Urinary bladder (tissue), 4 donors: ENCODE measurements around the gene ERCC5. TPM values are rescaled to one million over a fixed set of nuclear protein-coding genes. Genes with fewer than 3 reads are reported as not detected.
A peak's percentile ranks its signal among the peaks of the same experiment; 100 is the strongest.

Experiments used
- DNase-seq: peaks from one replicate; pipeline ENCODE4 v3.0.0-alpha.2; 2015; ENCODE audit errors: extremely low spot score
- H3K27ac ChIP-seq: one replicate; pipeline ENCODE4 v1.5.1; 2013; ENCODE audit warnings: low read depth, mild to moderate bottlenecking, moderate library complexity
- H3K36me3 ChIP-seq: one replicate; pipeline ENCODE4 v1.6.1; 2013; ENCODE audit warnings: mild to moderate bottlenecking, moderate library complexity; ENCODE audit not compliant: insufficient read depth
- H3K4me1 ChIP-seq: one replicate; pipeline ENCODE4 v1.6.1; 2013; ENCODE audit warnings: mild to moderate bottlenecking, moderate library complexity; ENCODE audit not compliant: insufficient read depth
- H3K4me3 ChIP-seq: one replicate; pipeline ENCODE4 v1.5.1; 2013; ENCODE audit warnings: low read depth, low read length
- WGBS: extraction: QIAGEN DNeasy Blood & Tissue Kit; methylation state at CpG from one replicate; pipeline ENCODE4 v1.1.7; 2013; 5-methylcytosine and 5-hydroxymethylcytosine counted together
- polyA plus RNA-seq: library from polyadenylated mRNA; stranded (reverse); fragments of 200-250 nt; gene quantifications from one replicate; pipeline ENCODE4 v1.2.3, GENCODE V29; 2013
- total RNA-seq: library from RNA; depleted of rRNA; stranded (reverse); fragments of >200 nt; gene quantifications from one replicate; pipeline ENCODE4 v1.2.3, GENCODE V29; 2014
- donor health status: healthy with polysubstance abuse.
- donor health status: healthy.

Gene ERCC5
- total and polyA plus RNA-seq, 2 donors: 35.9 to 70.8 TPM

- no peaks in the 10 kb centered on the region for H3K4me1 ChIP-seq
- no peak overlapping the region for H3K4me3 ChIP-seq
- 79% methylated on average over 7 of the region's 7 CpGs for WGBS
- DNase-seq: no peak
- H3K27ac ChIP-seq: no peak overlapping the region
- H3K36me3 ChIP-seq: peaks cover 14% of the 10 kb centered on the region
These were observed 8.8 kb downstream of the ERCC5 start for GRCh38 chr13:102854675-102855074.

- 60% methylated on average over 6 of the region's 6 CpGs for WGBS
These were observed 10.7 kb downstream of the ERCC5 start for GRCh38 chr13:102856557-102856956.

GRCh38 chr13:102862624-102863210 is 16.9 kb downstream of the ERCC5 start:
- 93% methylated on average over 13 of the region's 13 CpGs for WGBS
- no peak for DNase-seq
- peaks cover 18% of the 10 kb centered on the region for H3K36me3 ChIP-seq

More at GRCh38 chr13:102856557-102856956, 10.7 kb downstream of the ERCC5 start:
- Histone ChIP-seq H3K4me1 (no peaks in the 10 kb centered on the region), H3K36me3 (peaks cover 14% of the 10 kb centered on the region), H3K4me3 (no peak overlapping the region), H3K27ac (no peak overlapping the region)
- no peak for DNase-seq

GRCh38 chr13:102863590-102863989 is 17.8 kb downstream of the ERCC5 start:
- H3K27ac ChIP-seq: no peak overlapping the region
- H3K4me1 ChIP-seq: no peaks in the 10 kb centered on the region
- no peak for DNase-seq
- 76% methylated on average over 4 of the region's 4 CpGs for WGBS
- no peak overlapping the region for H3K4me3 ChIP-seq
- H3K36me3 ChIP-seq: peaks cover 17% of the 10 kb centered on the region

More at GRCh38 chr13:102862624-102863210, 16.9 kb downstream of the ERCC5 start:
- no peaks in the 10 kb centered on the region for H3K4me1 ChIP-seq
- H3K4me3 ChIP-seq: no peak overlapping the region
- H3K27ac ChIP-seq: no peak overlapping the region

- Histone ChIP-seq H3K4me1 (no peaks in the 10 kb centered on the region), H3K36me3 (peaks cover 7% of the 10 kb centered on the region), H3K4me3 (no peak overlapping the region), H3K27ac (no peak overlapping the region)
- 92% methylated on average over 5 of the region's 5 CpGs for WGBS
- no peak for DNase-seq
These were observed 22.6 kb downstream of the ERCC5 start for GRCh38 chr13:102868366-102868936.

GRCh38 chr13:102869948-102870676 is 24.3 kb downstream of the ERCC5 start:
- no peak for DNase-seq
- no peak overlapping the region for H3K27ac ChIP-seq
- peaks cover 4% of the 10 kb centered on the region for H3K36me3 ChIP-seq
- no peak overlapping the region for H3K4me3 ChIP-seq
- no peaks in the 10 kb centered on the region for H3K4me1 ChIP-seq
- WGBS: 58% methylated on average over 5 of the region's 5 CpGs

GRCh38 chr13:102870677-102871415 is 25.0 kb downstream of the ERCC5 start:
- WGBS: 58% methylated on average over 22 of the region's 22 CpGs
- H3K27ac ChIP-seq: no peak overlapping the region

GRCh38 chr13:102872131-102872530 is 26.3 kb downstream of the ERCC5 start:
- no peak overlapping the region for H3K4me3 ChIP-seq
- WGBS: 86% methylated on average over 7 of the region's 7 CpGs
- H3K4me1 ChIP-seq: no peaks in the 10 kb centered on the region
- peaks cover 8% of the 10 kb centered on the region for H3K36me3 ChIP-seq
- H3K27ac ChIP-seq: no peak overlapping the region
- DNase-seq: no peak

More at GRCh38 chr13:102870677-102871415, 25.0 kb downstream of the ERCC5 start:
- peak; percentile 11 for DNase-seq
- Histone ChIP-seq H3K4me3 (no peak overlapping the region), H3K36me3 (peaks cover 8% of the 10 kb centered on the region), H3K4me1 (no peaks in the 10 kb centered on the region)

GRCh38 chr13:102872531-102872930 is 26.7 kb downstream of the ERCC5 start:
- 54% methylated on average over 1 of the region's 1 CpG for WGBS
- peaks cover 5% of the 10 kb centered on the region for H3K36me3 ChIP-seq

GRCh38 chr13:102873653-102874052 is 27.8 kb downstream of the ERCC5 start:
- 60% methylated on average over 3 of the region's 3 CpGs for WGBS
- no peak overlapping the region for H3K4me3 ChIP-seq
- DNase-seq: no peak
- peaks cover 4% of the 10 kb centered on the region for H3K36me3 ChIP-seq
- H3K27ac ChIP-seq: no peak overlapping the region
- H3K4me1 ChIP-seq: no peaks in the 10 kb centered on the region

More at GRCh38 chr13:102872531-102872930, 26.7 kb downstream of the ERCC5 start:
- Histone ChIP-seq H3K4me1 (no peaks in the 10 kb centered on the region), H3K27ac (no peak overlapping the region), H3K4me3 (no peak overlapping the region)
- no peak for DNase-seq

GRCh38 chr13:102875256-102875655 is 29.4 kb downstream of the ERCC5 start:
- WGBS: 77% methylated on average over 4 of the region's 4 CpGs
- H3K4me1 ChIP-seq: no peaks in the 10 kb centered on the region

GRCh38 chr13:102877303-102877702 is 31.5 kb downstream of the ERCC5 start:
- Histone ChIP-seq H3K36me3 (peaks cover 4% of the 10 kb centered on the region), H3K4me1 (no peaks in the 10 kb centered on the region), H3K4me3 (no peak overlapping the region), H3K27ac (no peak overlapping the region)
- 96% methylated on average over 1 of the region's 1 CpG for WGBS
- DNase-seq: no peak

More at GRCh38 chr13:102875256-102875655, 29.4 kb downstream of the ERCC5 start:
- no peak overlapping the region for H3K27ac ChIP-seq
- no peak for DNase-seq
- H3K36me3 ChIP-seq: peaks cover 4% of the 10 kb centered on the region
- no peak overlapping the region for H3K4me3 ChIP-seq

- H3K4me1 ChIP-seq: no peaks in the 10 kb centered on the region
- H3K4me3 ChIP-seq: no peak overlapping the region
- no peak for DNase-seq
- WGBS: 36% methylated on average over 5 of the region's 5 CpGs
- H3K36me3 ChIP-seq: peaks cover 4% of the 10 kb centered on the region
- no peak overlapping the region for H3K27ac ChIP-seq
These were observed 32.6 kb downstream of the ERCC5 start for GRCh38 chr13:102878481-102878880.
